Vagina (tissue), 2 donors: ENCODE results near the gene SLC17A9. TPM values are rescaled to one million over a fixed set of nuclear protein-coding genes. Genes with fewer than 3 reads are reported as not detected.
A peak's percentile ranks its signal among the peaks of the same experiment; 100 is the strongest.

Source experiments
- DNase-seq, 2 donors: peaks; one replicate each; pipeline ENCODE4 v3.0.0-alpha.2; 2017; ENCODE audit errors: extremely low spot score in 2 of 2
- H3K27ac ChIP-seq: fragments of 200-600 bp; sonication (generic); one replicate; pipeline ENCODE4 v1.5.1; 2019
- H3K27me3 ChIP-seq: fragments of 200-600 bp; sonication (generic); one replicate; pipeline ENCODE4 v1.5.1; 2019
- H3K36me3 ChIP-seq, 2 donors: fragments of 200-600 bp; sonication (generic); one replicate each; pipeline ENCODE4 v1.5.1; 2017 to 2019
- H3K4me1 ChIP-seq: fragments of 200-600 bp; sonication (generic); one replicate; pipeline ENCODE4 v1.5.1; 2019
- H3K4me3 ChIP-seq, 2 donors: fragments of 200-600 bp; sonication (generic); 1 replicate in 1 of 2; 2 replicates in 1 of 2; pipeline ENCODE4 v1.5.1; 2016 to 2019
- H3K9me3 ChIP-seq: fragments of 200-600 bp; sonication (generic); one replicate; pipeline ENCODE4 v1.5.1; 2019
- CTCF ChIP-seq, 3 experiments: fragments of 450-650 bp in 2 of 3; fragments of 200-600 bp in 1 of 3; sonication (generic) in 1 of 3; IDR thresholded peaks; one replicate each; pipeline ENCODE4 v1.5.1; 2017 to 2019; ENCODE audit warnings: antibody characterized with exemption in 3 of 3, mild to moderate bottlenecking in 2 of 3, moderate library complexity in 2 of 3
- POLR2A ChIP-seq, 2 donors: fragments of 450-650 bp; IDR thresholded peaks; one replicate each; pipeline ENCODE4 v1.6.1; 2017; ENCODE audit warnings: antibody characterized with exemption in 2 of 2, mild to moderate bottlenecking in 2 of 2, moderate library complexity in 2 of 2
- POLR2AphosphoS5 ChIP-seq, 2 donors: sonication (generic); formaldehyde crosslinking; IDR thresholded peaks; one replicate each; pipeline ENCODE4 v1.9.0; 2017; ENCODE audit warnings: antibody characterized with exemption in 2 of 2, mild to moderate bottlenecking in 2 of 2, low read depth in 1 of 2; ENCODE audit not compliant: insufficient read depth in 1 of 2
- intact Hi-C: fragments of 100-400 bp; cut with DNase I; formaldehyde crosslinking; loops from one replicate; pipeline ENCODE4 v1.15.1; 2023
- total RNA-seq: library from RNA; depleted of rRNA; stranded (reverse); fragments of >200 nt; gene quantifications from one replicate; pipeline ENCODE4 v1.2.3, GENCODE V29; 2016

SLC17A9 gene
- total RNA-seq, 1 donor from 2014 or later, result 2.5 TPM

DNA sequence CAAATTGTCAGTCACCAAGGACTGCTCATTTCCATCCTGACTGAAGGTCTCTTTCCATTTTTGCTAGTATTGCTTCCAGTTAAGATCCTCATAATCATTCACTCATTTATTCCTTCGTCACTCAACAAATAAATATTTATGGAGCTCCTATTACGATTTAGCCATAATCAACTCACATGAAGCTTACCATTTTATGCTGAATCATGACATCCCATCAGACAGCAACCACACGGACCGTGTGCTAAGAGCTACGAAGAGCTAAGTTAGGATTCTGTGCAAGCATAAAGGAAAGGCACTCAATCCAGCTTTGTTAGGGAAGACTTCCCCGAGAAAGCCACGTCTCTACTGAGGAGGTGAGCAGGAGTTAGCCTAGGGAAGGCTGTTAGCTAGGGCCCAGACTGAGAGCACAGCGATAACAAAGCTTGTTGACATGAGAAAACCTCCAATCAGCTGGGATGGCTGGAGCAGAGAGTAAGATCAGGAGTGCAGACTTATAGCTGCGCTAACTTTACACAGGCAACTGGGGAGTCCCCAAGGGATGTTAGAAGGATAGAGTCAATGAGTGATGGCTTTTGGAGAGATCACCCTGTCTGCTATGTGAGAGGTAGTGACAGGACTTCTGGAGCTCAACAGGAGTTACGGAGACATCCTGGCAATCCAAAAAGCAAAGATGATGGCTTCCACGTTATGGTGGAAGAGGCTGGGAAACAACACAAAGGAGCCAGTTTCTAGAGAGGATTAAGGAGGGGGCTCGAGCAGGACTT lies 17.1 kb upstream of the SLC17A9 start:
- H3K27me3 ChIP-seq, result no peaks in the 10 kb centered on the region
- H3K4me3 ChIP-seq, result peak overlapping the region in 1 of 2 donors; percentile 8
- peaks cover 57% of the 10 kb centered on the region for H3K4me1 ChIP-seq
- TF ChIP-seq POLR2A (IDR thresholded peaks at IDR 0.05) (no peak), POLR2AphosphoS5 (IDR thresholded peaks at IDR 0.05; ENCODE audit: insufficient read depth in 1 of 2, low read depth in 1 of 2) (no peak), CTCF (IDR thresholded peaks at IDR 0.05) (no peak)
- intact Hi-C loops, result no loop called here
- no peaks in the 10 kb centered on the region for H3K36me3 ChIP-seq
- no peak overlapping the region for H3K27ac ChIP-seq
- H3K9me3 ChIP-seq, result no peaks in the 10 kb centered on the region
- no peak for DNase-seq

DNA sequence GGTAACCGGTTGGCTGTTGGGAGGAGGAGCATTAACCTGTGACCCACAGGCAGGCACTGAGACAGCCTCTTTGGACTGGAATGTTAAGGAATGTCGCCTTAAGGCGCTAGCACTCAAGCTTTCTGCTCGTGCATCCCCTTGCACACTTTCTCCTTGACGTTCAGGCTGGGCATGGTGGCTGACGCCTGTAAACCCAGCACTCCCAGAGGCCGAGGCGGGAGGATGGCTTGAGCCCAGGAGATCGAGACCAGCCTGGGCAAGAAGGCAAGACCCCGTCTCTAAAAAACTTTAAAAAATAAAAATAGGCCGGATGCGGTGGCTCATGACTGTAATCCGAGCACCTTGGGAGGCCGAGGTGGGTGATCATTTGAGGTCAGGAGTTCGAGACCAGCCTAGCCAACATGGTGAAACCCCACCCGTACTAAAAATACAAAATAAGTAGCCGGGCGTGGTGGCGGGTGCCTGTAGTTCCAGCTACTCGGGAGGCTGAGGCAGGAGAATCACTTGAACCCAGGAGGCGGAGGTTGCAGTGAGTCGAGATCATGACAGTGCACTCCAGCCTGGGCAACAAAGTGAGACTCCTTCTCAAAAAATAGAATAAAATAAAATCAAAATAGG lies 16.4 kb upstream of the SLC17A9 start:
- DNase-seq, result no peak
- no peak for TF ChIP-seq CTCF (IDR thresholded peaks at IDR 0.05)
- TF ChIP-seq POLR2A (IDR thresholded peaks at IDR 0.05), result no peak
- no peak for TF ChIP-seq POLR2AphosphoS5 (IDR thresholded peaks at IDR 0.05; ENCODE audit: insufficient read depth in 1 of 2, low read depth in 1 of 2)
- Histone ChIP-seq H3K4me1 (peaks cover 63% of the 10 kb centered on the region), H3K27me3 (no peaks in the 10 kb centered on the region), H3K27ac (no peak overlapping the region), H3K4me3 (peak overlapping the region; percentile 91 to 97), H3K36me3 (no peaks in the 10 kb centered on the region), H3K9me3 (no peaks in the 10 kb centered on the region)
- intact Hi-C loops, result no loop called here

GRCh38 chr20:62937268-62938104 lies 15.0 kb upstream of the SLC17A9 start:
- intact Hi-C loops, result no loop called here
- Histone ChIP-seq H3K36me3 (peaks cover 0 to 6% of the 10 kb centered on the region in 2 donors), H3K9me3 (no peaks in the 10 kb centered on the region), H3K4me1 (peaks cover 76% of the 10 kb centered on the region), H3K27ac (peak overlapping the region; percentile 86), H3K4me3 (peak overlapping the region; percentile 91 to 97), H3K27me3 (no peaks in the 10 kb centered on the region)
- TF ChIP-seq POLR2A (IDR thresholded peaks at IDR 0.05) (peak in 1 of 2 donors; percentile 48), POLR2AphosphoS5 (IDR thresholded peaks at IDR 0.05; ENCODE audit: insufficient read depth in 1 of 2, low read depth in 1 of 2) (peak; percentile 93 to 97), CTCF (IDR thresholded peaks at IDR 0.05) (peak in 1 of 3 experiments; percentile 37)
- DNase-seq, result peak in 1 of 2 donors; percentile 96

- peaks cover 82% of the 10 kb centered on the region for H3K4me1 ChIP-seq
Observed at GRCh38 chr20:62938105-62938888, 14.2 kb upstream of the SLC17A9 start, which contains the start of gene GID8. GID8 (plus strand) TSS chr20:62938147; CDS start chr20:62941503, 3,356 bp downstream.

More at GRCh38 chr20:62938105-62938888, 14.2 kb upstream of the SLC17A9 start, which contains the start of gene GID8:
- no peak for DNase-seq
- intact Hi-C loops, result no loop called here
- Histone ChIP-seq H3K4me3 (peak within 1 kb of the TSS; percentile 91 to 97), H3K9me3 (no peaks in the 10 kb centered on the region), H3K27me3 (no peaks in the 10 kb centered on the region), H3K27ac (peak within 1 kb of the TSS; percentile 86), H3K36me3 (peaks cover 0 to 14% of the 10 kb centered on the region in 2 donors)
- TF ChIP-seq POLR2A (IDR thresholded peaks at IDR 0.05) (no peak), CTCF (IDR thresholded peaks at IDR 0.05) (no peak), POLR2AphosphoS5 (IDR thresholded peaks at IDR 0.05; ENCODE audit: insufficient read depth in 1 of 2, low read depth in 1 of 2) (no peak)
